Astrocyte of the spinal cord (primary cell): ENCODE data around the gene METTL5.
A peak's percentile ranks its signal among the peaks of the same experiment; 100 is the strongest.
"Not testable (repeated sequence)": the region's sequence is repeated elsewhere in the genome, so short reads cannot be mapped to it uniquely, and the experiment has no call there.

Experiments used
- DNase-seq: peaks from one replicate; pipeline ENCODE4 v3.0.0; 2011; ENCODE audit warnings: low read depth, low spot score
- H3K4me3 ChIP-seq: 2 replicates; pipeline ENCODE4 v1.5.1; 2011; ENCODE audit warnings: low read depth, mild to moderate bottlenecking, low read length, moderate library complexity
- CTCF ChIP-seq: IDR thresholded peaks from 2 replicates; pipeline ENCODE4 v1.5.1; 2012; ENCODE audit warnings: low read depth, mild to moderate bottlenecking, low read length, inconsistent platforms
- in situ Hi-C: cut with HindIII; loops from 2 replicates; pipeline ENCODE4 v1.10.0; 2017; ENCODE audit warnings: low sequenced_read_pairs

Gene METTL5

DNA sequence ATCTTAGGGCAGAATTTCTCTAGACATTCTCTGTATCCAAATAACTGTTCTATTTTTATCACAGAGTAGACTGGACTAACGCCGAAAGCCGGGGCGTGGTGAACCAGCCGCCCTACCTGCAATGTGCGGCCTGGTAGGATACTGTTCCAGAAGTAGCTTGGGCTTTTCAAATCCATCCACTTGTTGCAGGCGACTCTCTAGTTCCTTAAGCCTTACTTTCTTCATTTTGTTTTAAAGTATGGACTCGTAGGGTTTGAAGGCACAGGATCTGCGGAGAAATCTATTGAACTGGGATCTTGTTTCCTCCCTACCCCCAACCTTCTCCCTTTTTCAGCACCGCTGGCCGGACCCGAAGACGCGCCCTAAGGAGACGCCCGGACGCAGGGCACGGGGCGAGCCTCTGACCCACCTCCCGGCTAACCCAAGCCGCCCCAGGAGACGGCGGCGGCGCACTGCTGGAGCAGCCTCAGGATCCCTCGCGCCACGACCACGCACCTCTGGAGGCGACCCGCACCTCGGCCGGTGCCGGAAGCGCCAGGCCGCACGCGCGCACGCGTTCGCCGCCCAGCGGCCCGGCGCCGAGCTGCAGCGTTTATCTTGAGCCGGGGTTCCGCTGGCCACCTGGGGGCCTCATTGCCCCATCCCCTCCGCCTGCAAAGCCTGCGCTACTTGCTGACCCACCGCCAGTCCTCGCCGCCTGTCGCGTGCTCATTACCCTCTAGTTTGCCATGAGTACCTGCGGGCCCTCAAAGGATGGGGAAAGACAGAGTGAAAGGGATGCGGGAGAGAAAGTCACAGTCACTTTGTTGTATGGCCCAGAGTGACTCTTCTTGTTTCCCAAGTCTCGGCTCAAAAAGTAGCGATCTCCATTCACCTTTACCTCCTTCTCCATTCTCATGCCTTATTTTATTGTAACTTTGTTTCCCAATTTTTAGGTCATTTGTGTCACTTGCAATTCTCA lies at the start of gene METTL5:
Gene METTL5 (minus strand): TSS at position 533 of the 961 bp plus-strand sequence. CDS start 308 bp downstream, at position 225.
- in situ Hi-C loops = no loop called here
- peak; percentile 85 for TF ChIP-seq CTCF
- H3K4me3 ChIP-seq = peak within 1 kb of the TSS; percentile 79
- DNase-seq = peak; percentile 79

GRCh38 chr2:169871994-169872393 lies 47.3 kb upstream of the METTL5 start:
- no peak for TF ChIP-seq CTCF
- in situ Hi-C loops = no loop called here
- DNase-seq = no peak
- no peak overlapping the region for H3K4me3 ChIP-seq

- DNase-seq, H3K4me3 ChIP-seq, in situ Hi-C loops: not testable (repeated sequence)
Observed at GRCh38 chr2:169871369-169871768, 46.7 kb upstream of the METTL5 start.

- in situ Hi-C loops = no loop called here
- no peak for DNase-seq
- no peak for TF ChIP-seq CTCF
- H3K4me3 ChIP-seq = no peak overlapping the region
Observed at GRCh38 chr2:169868951-169869350, 44.2 kb upstream of the METTL5 start.

DNA sequence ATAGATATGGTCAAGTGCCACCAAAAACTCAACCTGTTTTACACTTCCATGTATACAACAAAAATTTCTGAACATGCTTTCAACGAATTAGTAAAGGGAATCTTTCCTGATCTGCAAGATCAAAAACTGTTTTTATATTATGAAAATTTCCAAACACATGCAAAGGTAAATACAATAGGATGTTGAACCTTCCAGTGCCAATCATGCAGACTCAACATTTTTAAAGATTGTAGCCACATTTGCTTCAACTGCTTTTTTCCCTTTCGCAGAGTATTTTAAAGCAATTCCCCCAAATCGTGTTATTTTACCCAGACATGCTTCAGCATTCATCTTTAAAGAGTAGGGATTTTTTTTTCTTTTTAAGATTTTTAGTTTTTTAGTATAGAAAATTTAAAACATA lies 42.9 kb upstream of the METTL5 start:
- no peak for DNase-seq
- no peak overlapping the region for H3K4me3 ChIP-seq
- no peak for TF ChIP-seq CTCF
- in situ Hi-C loops = no loop called here

DNA sequence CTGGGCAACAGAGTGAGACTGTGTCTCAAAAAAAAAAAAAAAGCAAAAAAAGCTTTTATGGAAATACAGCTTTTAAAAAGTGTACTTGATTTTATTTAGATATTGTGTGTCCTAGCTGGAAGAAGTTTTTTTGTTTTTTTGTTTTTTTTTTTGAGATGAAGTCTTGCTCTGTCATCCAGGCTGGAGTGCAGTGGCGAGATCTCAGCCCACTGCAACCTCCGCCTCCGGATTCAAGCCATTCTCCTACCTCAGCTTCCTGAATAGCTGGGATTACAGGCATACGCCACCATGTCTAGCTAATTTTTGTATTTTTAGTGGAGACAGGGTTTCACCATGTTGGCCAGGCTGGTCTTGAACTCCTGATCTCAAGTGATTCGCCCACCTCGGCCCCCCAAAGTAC lies 41.5 kb upstream of the METTL5 start:
- H3K4me3 ChIP-seq, in situ Hi-C loops: not testable (repeated sequence)

GRCh38 chr2:169865492-169865891 lies 40.8 kb upstream of the METTL5 start:
- no peak for TF ChIP-seq CTCF
- in situ Hi-C loops = no loop called here
- no peak overlapping the region for H3K4me3 ChIP-seq
- DNase-seq = no peak

More for the DNA sequence above, 41.5 kb upstream of the METTL5 start:
- DNase-seq = not testable (repeated sequence)
